ENCODE data around the gene TRAPPC6A. TPM values are rescaled to one million over a fixed set of nuclear protein-coding genes. Genes with fewer than 3 reads are reported as not detected.

TRAPPC6A gene
- total and polyA plus RNA-seq, 2 of the 13 experiments (the other 11 are each of a cell fraction or from before 2014, with no cell fraction given), result 6.5 to 21.0 TPM

DNA sequence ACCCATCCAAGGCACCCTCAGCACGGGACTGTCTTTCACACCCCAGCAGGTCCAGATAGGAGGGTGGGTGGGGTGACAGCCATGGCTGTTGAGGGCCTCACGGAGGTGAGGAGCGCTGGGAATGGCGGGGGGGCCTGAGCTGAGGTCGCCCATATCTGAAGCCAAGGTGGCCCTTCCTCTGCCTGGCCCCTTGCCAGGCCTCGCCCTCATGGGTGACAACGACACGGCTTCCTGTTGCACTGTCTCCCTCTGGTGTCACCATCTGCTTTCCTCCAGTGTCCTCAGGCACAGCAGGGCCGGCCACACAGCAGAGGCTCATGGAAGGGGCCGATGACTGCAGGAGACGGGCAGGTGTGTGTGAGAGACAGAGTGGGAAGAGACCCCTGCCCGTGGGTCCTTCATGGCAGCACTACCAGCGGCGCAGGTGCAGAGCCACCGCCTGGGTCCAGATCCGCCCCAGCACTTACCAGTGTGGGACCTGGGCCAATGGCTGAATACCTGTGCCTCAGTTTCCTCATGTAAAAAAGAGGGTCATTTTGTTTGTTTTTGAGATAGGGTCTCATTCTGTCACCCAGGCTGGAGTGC lies 9.2 kb downstream of the TRAPPC6A start (continued):
- TF ChIP-seq, protein P1, sequence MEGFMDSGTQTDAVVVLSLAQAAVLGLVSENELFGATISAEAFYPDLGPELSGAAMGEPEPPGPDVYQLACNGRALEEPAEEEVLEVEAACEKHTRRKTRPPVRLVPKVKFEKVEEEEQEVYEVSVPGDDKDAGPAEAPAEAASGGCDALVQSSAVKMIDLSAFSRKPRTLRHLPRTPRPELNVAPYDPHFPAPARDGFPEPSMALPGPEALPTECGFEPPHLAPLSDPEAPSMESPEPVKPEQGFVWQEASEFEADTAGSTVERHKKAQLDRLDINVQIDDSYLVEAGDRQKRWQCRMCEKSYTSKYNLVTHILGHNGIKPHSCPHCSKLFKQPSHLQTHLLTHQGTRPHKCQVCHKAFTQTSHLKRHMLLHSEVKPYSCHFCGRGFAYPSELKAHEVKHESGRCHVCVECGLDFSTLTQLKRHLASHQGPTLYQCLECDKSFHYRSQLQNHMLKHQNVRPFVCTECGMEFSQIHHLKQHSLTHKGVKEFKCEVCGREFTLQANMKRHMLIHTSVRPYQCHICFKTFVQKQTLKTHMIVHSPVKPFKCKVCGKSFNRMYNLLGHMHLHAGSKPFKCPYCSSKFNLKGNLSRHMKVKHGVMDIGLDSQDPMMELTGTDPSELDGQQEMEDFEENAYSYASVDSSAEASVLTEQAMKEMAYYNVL (CRISPR knock-in tag; IDR thresholded peaks at IDR 0.05; ENCODE audit: borderline replicate concordance), result no peak
- TF ChIP-seq ZNF761 (CRISPR knock-in tag; conservative IDR thresholded peaks at IDR 0.05), result no peak
- TF ChIP-seq ZNF703 (CRISPR knock-in tag; IDR thresholded peaks at IDR 0.05; ENCODE audit: borderline replicate concordance), result no peak
- no peak for TF ChIP-seq HNRNPL (IDR thresholded peaks at IDR 0.05; ENCODE audit: low read depth, low read length)
- no peak for TF ChIP-seq SOX13 (IDR thresholded peaks at IDR 0.05)
- TF ChIP-seq SOX13 (CRISPR knock-in tag; conservative IDR thresholded peaks at IDR 0.05 in 1 of 2, IDR thresholded peaks at IDR 0.05 in 1 of 2), result no peak
- no peak for TF ChIP-seq ZNF12 (CRISPR knock-in tag; IDR thresholded peaks at IDR 0.05)
- no peak for TF ChIP-seq SRSF1 (optimal IDR thresholded peaks at IDR 0.05; ENCODE audit: low read depth, low read length)
- TF ChIP-seq, protein P2, sequence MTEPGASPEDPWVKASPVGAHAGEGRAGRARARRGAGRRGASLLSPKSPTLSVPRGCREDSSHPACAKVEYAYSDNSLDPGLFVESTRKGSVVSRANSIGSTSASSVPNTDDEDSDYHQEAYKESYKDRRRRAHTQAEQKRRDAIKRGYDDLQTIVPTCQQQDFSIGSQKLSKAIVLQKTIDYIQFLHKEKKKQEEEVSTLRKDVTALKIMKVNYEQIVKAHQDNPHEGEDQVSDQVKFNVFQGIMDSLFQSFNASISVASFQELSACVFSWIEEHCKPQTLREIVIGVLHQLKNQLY (CRISPR knock-in tag; IDR thresholded peaks at IDR 0.05), result no peak
- no peak for TF ChIP-seq ZSCAN31 (CRISPR knock-in tag; IDR thresholded peaks at IDR 0.05; ENCODE audit: low read depth)
- no peak for TF ChIP-seq TOPORS (CRISPR knock-in tag; IDR thresholded peaks at IDR 0.05)
- peak; percentile 75 for TF ChIP-seq SAP130 (CRISPR knock-in tag; IDR thresholded peaks at IDR 0.05; ENCODE audit: low read depth)
- no peak for TF ChIP-seq NKX3-1 (CRISPR knock-in tag; IDR thresholded peaks at IDR 0.05)
- TF ChIP-seq, protein P3, sequence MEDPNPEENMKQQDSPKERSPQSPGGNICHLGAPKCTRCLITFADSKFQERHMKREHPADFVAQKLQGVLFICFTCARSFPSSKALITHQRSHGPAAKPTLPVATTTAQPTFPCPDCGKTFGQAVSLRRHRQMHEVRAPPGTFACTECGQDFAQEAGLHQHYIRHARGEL (CRISPR knock-in tag; IDR thresholded peaks at IDR 0.05), result peak; percentile 87
- TF ChIP-seq, protein P4, sequence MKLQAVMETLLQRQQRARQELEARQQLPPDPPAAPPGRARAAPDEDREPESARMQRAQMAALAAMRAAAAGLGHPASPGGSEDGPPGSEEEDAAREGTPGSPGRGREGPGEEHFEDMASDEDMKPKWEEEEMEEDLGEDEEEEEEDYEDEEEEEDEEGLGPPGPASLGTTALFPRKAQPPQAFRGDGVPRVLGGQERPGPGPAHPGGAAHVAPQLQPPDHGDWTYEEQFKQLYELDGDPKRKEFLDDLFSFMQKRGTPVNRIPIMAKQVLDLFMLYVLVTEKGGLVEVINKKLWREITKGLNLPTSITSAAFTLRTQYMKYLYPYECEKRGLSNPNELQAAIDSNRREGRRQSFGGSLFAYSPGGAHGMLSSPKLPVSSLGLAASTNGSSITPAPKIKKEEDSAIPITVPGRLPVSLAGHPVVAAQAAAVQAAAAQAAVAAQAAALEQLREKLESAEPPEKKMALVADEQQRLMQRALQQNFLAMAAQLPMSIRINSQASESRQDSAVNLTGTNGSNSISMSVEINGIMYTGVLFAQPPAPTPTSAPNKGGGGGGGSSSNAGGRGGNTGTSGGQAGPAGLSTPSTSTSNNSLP (IDR thresholded peaks at IDR 0.05; ENCODE audit: low read depth, low read length), result no peak
- TF ChIP-seq HNRNPUL1 (IDR thresholded peaks at IDR 0.05; ENCODE audit: low read depth, low read length), result no peak
- no peak for TF ChIP-seq RELA (CRISPR knock-in tag; IDR thresholded peaks at IDR 0.05)
- no peak for TF ChIP-seq ZNF343 (CRISPR knock-in tag; IDR thresholded peaks at IDR 0.05)
- no peak for TF ChIP-seq ZNF383 (CRISPR knock-in tag; IDR thresholded peaks at IDR 0.05; ENCODE audit: borderline replicate concordance)
- no peak for TF ChIP-seq KAT2B (IDR thresholded peaks at IDR 0.05; ENCODE audit: borderline replicate concordance, low read depth, low read length)
- TF ChIP-seq ARNTL (CRISPR knock-in tag; IDR thresholded peaks at IDR 0.05), result no peak
- TF ChIP-seq ZNF749 (CRISPR knock-in tag; IDR thresholded peaks at IDR 0.05; ENCODE audit: borderline replicate concordance), result no peak
- TF ChIP-seq KDM3A (CRISPR knock-in tag; IDR thresholded peaks at IDR 0.05; ENCODE audit: low read depth), result no peak
- TF ChIP-seq, protein P5, sequence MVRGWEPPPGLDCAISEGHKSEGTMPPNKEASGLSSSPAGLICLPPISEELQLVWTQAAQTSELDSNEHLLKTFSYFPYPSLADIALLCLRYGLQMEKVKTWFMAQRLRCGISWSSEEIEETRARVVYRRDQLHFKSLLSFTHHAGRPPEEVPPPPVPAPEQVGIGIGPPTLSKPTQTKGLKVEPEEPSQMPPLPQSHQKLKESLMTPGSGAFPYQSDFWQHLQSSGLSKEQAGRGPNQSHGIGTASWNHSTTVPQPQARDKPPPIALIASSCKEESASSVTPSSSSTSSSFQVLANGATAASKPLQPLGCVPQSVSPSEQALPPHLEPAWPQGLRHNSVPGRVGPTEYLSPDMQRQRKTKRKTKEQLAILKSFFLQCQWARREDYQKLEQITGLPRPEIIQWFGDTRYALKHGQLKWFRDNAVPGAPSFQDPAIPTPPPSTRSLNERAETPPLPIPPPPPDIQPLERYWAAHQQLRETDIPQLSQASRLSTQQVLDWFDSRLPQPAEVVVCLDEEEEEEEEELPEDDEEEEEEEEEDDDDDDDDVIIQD (CRISPR knock-in tag; IDR thresholded peaks at IDR 0.05; ENCODE audit: low read depth), result no peak
- no peak for TF ChIP-seq SETDB1 (CRISPR knock-in tag; IDR thresholded peaks at IDR 0.05; ENCODE audit: borderline replicate concordance)
- TF ChIP-seq, protein P6, sequence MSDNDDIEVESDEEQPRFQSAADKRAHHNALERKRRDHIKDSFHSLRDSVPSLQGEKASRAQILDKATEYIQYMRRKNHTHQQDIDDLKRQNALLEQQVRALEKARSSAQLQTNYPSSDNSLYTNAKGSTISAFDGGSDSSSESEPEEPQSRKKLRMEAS (IDR thresholded peaks at IDR 0.05), result 0 out of 2 replicates have a peak, but pooled peaks have one; percentile 40

Data from HepG2 (cell line).